ENCODE measurements around the gene TRAPPC2L.
"Not testable (repeated sequence)": the region's sequence is repeated elsewhere in the genome, so short reads cannot be mapped to it uniquely, and the experiment has no call there.

Gene TRAPPC2L

DNA sequence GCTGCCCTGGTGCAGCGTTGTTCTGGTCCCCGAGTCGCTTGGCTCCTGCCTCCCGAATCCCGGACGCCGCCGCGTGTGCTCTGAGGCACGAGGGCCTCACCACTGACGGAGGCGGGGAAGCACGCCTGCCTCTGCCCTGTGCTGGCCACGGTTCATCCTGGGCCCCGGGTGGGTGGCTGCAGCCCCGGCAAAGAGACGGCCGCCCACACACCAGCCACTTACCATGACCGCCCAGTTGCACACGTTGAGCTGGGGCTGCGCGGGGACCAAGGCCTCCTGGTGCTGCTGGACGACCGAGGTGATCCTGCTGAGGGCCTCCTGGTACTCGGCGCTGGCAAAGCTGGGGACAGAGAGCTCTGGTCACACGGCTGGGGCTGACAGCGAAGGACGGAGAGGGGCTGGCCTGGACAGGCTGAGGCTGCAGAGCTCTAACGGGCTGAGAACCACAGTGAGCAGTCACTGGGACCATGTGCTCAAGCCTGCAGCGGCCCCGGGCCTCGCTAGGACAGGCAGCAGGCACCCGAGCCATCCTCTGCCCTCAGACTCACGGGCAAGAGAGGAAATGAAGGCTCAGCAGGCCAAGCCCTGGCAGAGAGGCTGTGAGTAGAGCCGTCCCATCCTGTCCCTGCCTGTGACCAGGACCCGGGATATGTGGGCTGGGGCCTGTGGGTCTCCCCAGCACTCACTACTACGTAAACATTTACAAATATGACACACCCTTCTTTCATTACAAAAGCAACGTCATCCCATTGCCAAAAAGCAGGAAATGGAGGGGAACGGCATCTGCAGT lies 38.9 kb upstream of the TRAPPC2L start:
- intact Hi-C loops (cut with DNase I), result no loop called here
- DNase-seq, result no peak

GRCh38 chr16:88818575-88818874 lies 38.4 kb upstream of the TRAPPC2L start:
- DNase-seq, result no peak
- intact Hi-C loops (cut with DNase I), result no loop called here

DNA sequence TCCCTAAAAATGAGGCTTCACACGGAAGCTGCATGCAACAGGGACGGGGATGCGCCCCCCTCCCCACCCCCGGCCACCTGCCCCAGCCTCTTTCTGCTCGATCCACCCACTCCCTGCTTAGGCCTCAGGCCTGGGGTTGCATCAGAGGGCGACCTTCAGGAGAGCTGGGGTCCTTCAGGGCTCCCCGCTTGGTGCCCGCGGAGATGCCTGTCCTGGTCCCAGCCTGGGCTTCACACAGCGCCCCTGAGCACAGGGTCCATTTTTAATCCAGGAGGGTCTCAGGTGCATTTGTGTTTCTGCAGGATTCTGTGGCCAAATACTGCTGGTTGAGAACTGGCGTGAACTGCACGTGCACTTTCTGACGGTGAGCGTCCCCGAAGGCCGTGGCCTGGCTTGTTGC lies 37.8 kb upstream of the TRAPPC2L start:
- DNase-seq, result no peak
- intact Hi-C loops (cut with DNase I), result no loop called here

- intact Hi-C loops (cut with DNase I), result no loop called here
- DNase-seq, result no peak
These were observed 36.4 kb upstream of the TRAPPC2L start for GRCh38 chr16:88820385-88821025.

- intact Hi-C loops (cut with DNase I), result no loop called here
- no peak for DNase-seq
These were observed 35.6 kb upstream of the TRAPPC2L start for GRCh38 chr16:88821168-88821850.

GRCh38 chr16:88822281-88823040 lies 34.5 kb upstream of the TRAPPC2L start:
- intact Hi-C loops (cut with DNase I), result no loop called here
- no peak for DNase-seq

DNA sequence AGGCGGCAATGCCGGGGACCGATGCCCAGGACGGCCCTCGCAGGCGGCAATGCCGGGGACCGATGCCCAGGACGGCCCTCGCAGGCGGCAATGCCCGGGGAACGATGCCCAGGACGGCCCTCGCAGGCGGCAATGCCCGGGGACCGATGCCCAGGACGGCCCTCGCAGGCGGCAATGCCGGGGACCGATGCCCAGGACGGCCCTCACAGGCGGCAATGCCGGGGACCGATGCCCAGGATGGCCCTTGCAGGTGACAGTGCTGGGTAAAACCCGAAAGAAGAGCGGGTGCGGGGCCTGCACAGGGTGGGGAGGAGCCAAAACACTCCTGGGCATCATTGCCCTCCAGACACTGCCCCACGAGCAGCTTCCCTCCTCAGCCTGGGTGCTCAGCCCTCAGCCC lies 33.3 kb upstream of the TRAPPC2L start:
- intact Hi-C loops (cut with DNase I); DNase-seq: not testable (repeated sequence)

DNA sequence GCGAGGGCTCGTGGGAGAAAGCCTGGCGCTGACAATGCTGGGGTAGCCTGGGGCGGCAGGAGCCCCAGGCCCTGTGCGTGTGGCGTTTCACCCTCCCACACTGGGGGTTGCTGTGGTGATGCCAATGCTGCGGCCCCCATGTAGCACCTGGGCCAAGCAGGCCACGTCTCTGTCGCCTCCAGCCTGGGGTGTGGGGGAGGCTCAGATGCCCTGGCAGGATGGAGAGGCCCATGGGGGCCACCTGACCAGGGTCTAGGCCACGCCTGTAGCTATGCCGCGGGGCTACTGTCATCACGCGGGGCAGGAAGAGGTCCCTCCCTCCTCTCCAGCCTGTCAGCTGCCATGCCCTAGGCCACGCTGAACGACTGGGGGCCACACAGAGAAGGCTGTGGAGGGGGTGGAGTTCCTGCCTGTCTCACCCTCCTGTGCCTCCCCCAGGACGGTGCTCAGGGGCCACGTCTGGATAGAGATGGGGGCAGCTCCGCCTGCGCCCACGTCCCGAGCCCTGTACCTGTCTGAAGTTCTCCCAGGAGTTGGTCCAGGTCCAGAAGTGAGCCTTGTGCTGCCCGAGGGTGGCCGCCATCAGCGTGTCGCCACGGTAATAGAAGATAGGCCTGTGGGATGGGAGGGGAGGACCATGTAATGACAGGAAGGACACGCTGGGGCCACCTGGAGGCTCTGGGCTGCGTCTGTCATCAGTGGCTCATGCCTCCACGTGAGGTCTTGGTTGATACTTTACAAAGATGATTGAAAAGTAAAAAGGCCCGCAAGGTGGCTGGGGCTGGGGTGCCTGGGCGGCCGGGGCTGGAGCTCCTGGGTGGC lies 32.5 kb upstream of the TRAPPC2L start:
- intact Hi-C loops (cut with DNase I), result no loop called here
- DNase-seq, result no peak

DNA sequence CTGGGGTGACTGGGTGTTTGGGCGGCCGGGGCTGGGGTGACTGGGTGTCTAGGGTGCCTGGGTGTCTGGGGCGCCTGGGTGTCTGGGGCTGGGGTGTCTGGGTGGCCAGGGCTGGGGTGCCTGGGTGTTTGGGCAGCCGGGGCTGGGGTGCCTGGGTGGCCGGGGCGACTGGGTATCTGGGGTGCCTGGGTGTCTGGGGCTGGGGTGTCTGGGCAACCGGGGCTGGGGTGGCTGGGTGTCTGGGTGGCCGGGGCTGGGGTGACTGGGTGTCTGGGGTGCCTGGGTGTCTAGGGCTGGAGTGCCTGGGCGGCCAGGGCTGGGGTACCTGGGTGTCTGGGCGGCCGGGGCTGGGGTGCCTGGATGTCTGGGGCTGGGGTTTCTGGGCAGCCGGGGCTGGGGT lies 31.8 kb upstream of the TRAPPC2L start:
- DNase-seq, result no peak
- intact Hi-C loops (cut with DNase I), result no loop called here

DNA sequence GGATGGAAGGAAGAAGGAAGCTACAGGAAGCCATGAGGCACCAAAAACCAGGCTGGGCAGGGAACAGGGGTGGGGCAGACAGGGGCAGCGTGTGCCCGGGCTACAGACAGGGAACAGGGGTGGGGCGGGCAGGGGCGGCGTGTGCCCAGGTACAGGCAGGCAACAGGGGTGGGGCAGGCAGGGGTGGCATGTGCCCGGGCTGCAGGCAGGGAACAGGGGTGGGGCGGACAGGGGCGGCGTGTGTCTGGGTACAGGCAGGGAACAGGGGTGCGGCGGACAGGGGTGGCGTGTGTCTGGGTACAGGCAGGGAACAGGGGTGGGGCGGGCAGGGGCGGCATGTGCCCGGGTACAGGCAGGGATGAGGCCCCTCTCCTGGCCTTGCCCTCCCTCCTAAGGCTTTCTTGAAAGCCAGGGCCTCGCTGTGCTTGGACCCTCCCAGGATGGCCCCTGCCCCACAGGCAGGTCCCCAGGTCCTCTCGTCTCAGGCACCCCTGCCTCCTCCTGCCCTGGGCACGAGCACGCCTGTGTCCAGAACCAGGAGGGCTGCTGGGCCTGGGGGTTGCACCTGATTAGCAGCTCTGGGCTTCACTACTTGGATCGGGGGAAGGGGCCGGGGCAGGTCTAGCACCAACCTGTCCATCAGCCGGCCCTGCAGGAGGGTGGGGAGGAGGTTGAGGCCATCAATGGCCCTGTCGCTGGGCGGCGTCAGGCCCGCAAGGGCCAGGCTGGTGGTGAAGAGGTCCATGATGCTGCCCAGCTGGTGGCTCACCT lies 30.7 kb upstream of the TRAPPC2L start:
- intact Hi-C loops (cut with DNase I), result no loop called here
- DNase-seq, result no peak

DNA sequence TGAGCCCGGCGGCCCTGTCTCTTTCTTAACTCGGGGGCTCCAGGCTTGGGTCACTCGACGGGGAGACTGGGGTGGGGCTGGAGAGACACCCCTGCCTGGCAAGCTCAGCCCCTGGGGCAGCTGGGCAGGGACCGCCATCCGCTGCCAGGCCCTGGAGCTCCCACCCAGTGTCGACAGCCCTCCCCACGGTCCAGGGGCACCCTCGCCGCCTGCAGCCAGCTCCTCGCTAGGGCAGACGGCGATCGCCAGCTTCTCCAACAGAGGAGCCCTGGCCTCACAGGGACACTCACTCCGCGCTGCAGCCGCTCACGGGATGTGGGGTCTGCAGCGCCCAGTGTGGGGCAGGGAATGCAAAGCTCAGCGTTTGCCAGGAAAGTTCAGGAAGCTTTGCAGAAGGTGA lies 29.2 kb upstream of the TRAPPC2L start:
- no peak for DNase-seq
- intact Hi-C loops (cut with DNase I), result no loop called here

GRCh38 chr16:88828711-88829110 lies 28.2 kb upstream of the TRAPPC2L start:
- intact Hi-C loops (cut with DNase I), result no loop called here
- DNase-seq, result no peak

DNA sequence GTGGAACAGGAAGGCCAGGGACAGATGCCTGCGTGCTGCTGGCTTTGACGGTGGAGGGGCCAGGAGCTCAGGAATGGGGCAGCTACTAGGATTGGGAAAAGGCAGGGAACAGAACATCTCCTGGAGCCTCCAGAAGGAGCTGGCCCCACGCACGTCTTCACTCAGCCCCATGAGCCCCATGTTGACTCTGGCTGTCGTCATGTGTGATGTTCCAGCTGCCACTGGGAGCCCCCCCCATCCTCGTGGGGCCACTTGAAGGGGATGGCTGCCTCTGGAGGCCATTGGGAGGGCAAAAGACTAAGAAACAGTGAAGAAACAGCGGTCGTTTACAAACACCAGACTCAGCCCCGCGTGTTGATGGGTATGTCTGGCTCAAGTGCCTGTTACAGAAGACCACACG lies 26.7 kb upstream of the TRAPPC2L start:
- intact Hi-C loops (cut with DNase I), result no loop called here
- DNase-seq, result no peak

GRCh38 chr16:88830783-88831182 lies 26.1 kb upstream of the TRAPPC2L start:
- DNase-seq, result no peak
- intact Hi-C loops (cut with DNase I), result no loop called here

DNA sequence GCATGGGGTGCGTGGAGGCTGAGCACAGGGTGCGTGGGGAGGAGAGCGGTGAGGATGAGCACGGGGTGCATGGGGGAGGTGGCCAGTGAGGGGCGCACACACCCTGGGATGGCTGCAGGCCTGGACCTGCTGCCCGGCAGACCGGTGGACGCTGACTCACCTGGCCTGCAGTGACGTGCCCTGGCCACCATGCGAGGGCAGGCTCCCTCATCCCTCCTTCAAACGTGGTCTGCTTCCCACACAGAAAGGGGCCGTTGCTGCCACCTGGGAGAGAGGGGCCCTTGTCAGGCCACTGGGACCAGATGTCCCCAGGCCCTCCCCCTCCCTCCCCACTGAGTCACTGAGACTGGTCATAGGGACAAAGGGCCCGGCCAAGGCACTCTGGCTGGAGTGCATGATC lies 25.1 kb upstream of the TRAPPC2L start:
- no peak for DNase-seq
- intact Hi-C loops (cut with DNase I), result no loop called here

GRCh38 chr16:88833086-88833485 lies 23.8 kb upstream of the TRAPPC2L start:
- DNase-seq, result no peak

GRCh38 chr16:88834670-88835069 lies 22.3 kb upstream of the TRAPPC2L start:
- intact Hi-C loops (cut with DNase I), result no loop called here

More at GRCh38 chr16:88833086-88833485, 23.8 kb upstream of the TRAPPC2L start:
- intact Hi-C loops (cut with DNase I), result no loop called here

DNA sequence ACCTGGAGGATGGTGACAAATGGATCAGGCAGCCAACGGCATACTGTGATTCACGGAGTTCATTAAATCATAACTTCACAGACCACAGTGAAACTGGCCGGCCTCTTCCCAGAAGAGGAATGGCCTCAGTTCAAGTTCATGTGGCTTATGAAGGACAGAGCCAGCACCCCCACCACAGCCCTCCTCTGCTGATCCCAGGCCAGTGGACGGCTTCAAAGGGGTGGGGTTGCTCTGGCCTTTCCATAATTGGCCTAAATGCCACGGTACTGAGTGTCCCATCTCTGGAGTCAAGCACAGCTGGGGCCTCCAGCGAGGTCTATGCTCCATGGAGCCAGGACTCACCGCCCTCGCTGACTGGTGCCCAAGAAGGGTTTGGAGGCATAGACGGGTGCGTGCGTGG lies 21.5 kb upstream of the TRAPPC2L start:
- intact Hi-C loops (cut with DNase I), result no loop called here
- DNase-seq, result no peak

More at GRCh38 chr16:88834670-88835069, 22.3 kb upstream of the TRAPPC2L start:
- DNase-seq, result no peak

- DNase-seq, result no peak
- intact Hi-C loops (cut with DNase I), result no loop called here
These were observed 21.1 kb upstream of the TRAPPC2L start for GRCh38 chr16:88835818-88836217.

DNA sequence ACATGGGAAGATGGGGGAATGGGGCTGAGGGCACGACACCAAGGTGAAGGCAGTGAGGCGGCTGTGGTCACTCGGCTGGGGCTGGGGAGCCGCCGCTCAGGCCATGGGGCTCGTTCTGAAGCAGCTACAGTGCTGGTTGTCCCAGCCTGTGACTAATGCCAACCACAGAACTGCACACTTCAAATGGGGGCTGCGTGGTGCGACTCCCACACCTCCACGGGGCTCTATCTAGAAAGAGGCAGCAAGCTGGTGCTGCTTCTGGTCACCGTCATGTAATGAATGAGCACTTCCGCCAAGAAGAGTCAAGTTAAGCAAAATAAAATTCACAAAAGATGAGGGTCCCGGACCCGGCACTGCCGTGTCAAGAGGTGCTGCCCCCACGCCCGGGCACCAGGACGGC lies 20.1 kb upstream of the TRAPPC2L start:
- intact Hi-C loops (cut with DNase I), result no loop called here
- DNase-seq, result no peak

Data from posterior cingulate gyrus (tissue), 11 donors.